ENCODE data around the gene MCF2L.

MCF2L gene

DNA sequence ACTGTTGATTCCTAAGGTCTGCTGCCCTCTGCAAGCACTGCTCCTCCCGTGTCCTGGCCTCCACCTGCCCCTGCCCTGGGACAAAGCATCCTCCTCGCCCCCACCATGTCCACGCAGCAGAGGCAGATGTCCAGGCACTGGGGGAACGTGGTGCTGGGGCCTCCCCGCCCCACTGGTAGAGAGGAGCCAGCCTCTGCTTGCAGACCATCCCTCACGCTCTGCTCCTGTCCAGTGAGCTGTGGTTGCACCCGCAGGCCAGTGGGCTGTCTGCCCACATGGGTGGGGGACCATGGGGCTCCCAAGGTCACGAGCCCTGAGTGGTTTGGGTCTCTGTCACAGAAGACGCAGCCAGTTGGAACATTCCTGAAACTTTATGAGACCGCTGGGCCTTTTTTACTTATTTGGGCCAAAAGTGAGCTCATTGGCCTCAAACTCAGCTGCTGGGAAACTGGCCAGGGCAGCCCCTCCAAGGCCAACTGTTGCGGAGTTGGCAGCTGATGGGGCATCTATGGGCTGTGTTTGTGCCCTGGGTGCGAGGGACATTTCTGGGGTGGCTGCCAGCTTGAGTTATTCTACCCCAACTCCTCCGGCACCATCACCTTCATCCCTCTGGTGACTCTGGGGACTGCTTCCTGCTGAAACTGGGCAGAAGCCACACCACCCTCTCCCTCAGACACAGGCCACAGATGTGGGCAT, 71.7 kb downstream of the MCF2L start:
- Histone ChIP-seq H4K20me1 (ENCODE audit: insufficient read depth, low read length) (no peaks in the 10 kb centered on the region), H3K9ac (ENCODE audit: low read length) (no peak overlapping the region), H3K27me3 (replicated peaks; ENCODE audit: insufficient read depth, low read length) (peaks cover 100% of the 10 kb centered on the region), H3F3A (ENCODE audit: insufficient read depth, low read length) (no peaks in the 10 kb centered on the region), H3K4me1 (ENCODE audit: low read length) (no peaks in the 10 kb centered on the region), H3K9me3 (replicated peaks; ENCODE audit: insufficient read depth, low read length) (no peaks in the 10 kb centered on the region), H2AFZ (ENCODE audit: low read length) (no peak overlapping the region), H3K9me2 (replicated peaks; ENCODE audit: insufficient read depth, low read length) (no peaks in the 10 kb centered on the region), H3K27ac (ENCODE audit: low read length) (no peak overlapping the region), H3K36me3 (replicated peaks; ENCODE audit: insufficient read depth, low read length) (no peaks in the 10 kb centered on the region), H3K4me2 (ENCODE audit: low read depth, low read length) (no peak overlapping the region), H3K4me3 (ENCODE audit: low read length) (no peak overlapping the region), H3K79me2 (ENCODE audit: low read length) (no peaks in the 10 kb centered on the region)
- DNase-seq, result no peak
- no peak for TF ChIP-seq EZH2phosphoT487 (IDR thresholded peaks at IDR 0.05; ENCODE audit: low read length)
- TF ChIP-seq EZH2 (optimal IDR thresholded peaks at IDR 0.05; ENCODE audit: low read depth, low read length), result no peak
- TF ChIP-seq, protein P1, sequence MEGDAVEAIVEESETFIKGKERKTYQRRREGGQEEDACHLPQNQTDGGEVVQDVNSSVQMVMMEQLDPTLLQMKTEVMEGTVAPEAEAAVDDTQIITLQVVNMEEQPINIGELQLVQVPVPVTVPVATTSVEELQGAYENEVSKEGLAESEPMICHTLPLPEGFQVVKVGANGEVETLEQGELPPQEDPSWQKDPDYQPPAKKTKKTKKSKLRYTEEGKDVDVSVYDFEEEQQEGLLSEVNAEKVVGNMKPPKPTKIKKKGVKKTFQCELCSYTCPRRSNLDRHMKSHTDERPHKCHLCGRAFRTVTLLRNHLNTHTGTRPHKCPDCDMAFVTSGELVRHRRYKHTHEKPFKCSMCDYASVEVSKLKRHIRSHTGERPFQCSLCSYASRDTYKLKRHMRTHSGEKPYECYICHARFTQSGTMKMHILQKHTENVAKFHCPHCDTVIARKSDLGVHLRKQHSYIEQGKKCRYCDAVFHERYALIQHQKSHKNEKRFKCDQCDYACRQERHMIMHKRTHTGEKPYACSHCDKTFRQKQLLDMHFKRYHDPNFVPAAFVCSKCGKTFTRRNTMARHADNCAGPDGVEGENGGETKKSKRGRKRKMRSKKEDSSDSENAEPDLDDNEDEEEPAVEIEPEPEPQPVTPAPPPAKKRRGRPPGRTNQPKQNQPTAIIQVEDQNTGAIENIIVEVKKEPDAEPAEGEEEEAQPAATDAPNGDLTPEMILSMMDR (IDR thresholded peaks at IDR 0.05; ENCODE audit: low read length), result no peak

DNA sequence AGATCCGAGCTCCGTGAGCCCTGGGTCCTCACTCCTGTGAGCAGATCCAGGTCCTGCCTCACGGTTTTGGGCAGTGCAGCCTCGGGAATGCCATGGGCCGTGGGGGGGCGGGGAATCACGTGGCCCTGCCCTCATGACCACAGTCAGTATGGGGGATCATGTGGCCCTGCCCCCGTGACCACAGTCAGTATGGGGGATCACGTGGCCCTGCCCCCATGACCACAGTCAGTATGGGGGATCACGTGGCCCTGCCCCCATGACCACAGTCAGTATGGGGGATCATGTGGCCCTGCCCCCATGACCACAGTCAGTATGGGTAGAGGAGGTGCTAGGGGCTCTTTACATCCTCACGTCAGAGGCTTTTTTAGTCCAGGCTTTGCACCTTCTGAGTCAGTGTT, 72.3 kb downstream of the MCF2L start:
- Histone ChIP-seq H2AFZ (ENCODE audit: low read length) (no peak overlapping the region), H3K79me2 (ENCODE audit: low read length) (no peaks in the 10 kb centered on the region), H3K9ac (ENCODE audit: low read length) (no peak overlapping the region), H3K4me1 (ENCODE audit: low read length) (no peaks in the 10 kb centered on the region), H3K27me3 (replicated peaks; ENCODE audit: insufficient read depth, low read length) (peaks cover 100% of the 10 kb centered on the region), H3K36me3 (replicated peaks; ENCODE audit: insufficient read depth, low read length) (no peaks in the 10 kb centered on the region), H3K9me2 (replicated peaks; ENCODE audit: insufficient read depth, low read length) (no peaks in the 10 kb centered on the region), H3K9me3 (replicated peaks; ENCODE audit: insufficient read depth, low read length) (no peaks in the 10 kb centered on the region), H3K4me3 (ENCODE audit: low read length) (no peak overlapping the region), H3F3A (ENCODE audit: insufficient read depth, low read length) (no peaks in the 10 kb centered on the region), H3K27ac (ENCODE audit: low read length) (no peak overlapping the region), H4K20me1 (ENCODE audit: insufficient read depth, low read length) (no peaks in the 10 kb centered on the region), H3K4me2 (ENCODE audit: low read depth, low read length) (no peak overlapping the region)
- TF ChIP-seq, protein P1 (IDR thresholded peaks at IDR 0.05; ENCODE audit: low read length), result no peak
- TF ChIP-seq EZH2phosphoT487 (IDR thresholded peaks at IDR 0.05; ENCODE audit: low read length) (no peak), EZH2 (optimal IDR thresholded peaks at IDR 0.05; ENCODE audit: low read depth, low read length) (no peak)
- no peak for DNase-seq

DNA sequence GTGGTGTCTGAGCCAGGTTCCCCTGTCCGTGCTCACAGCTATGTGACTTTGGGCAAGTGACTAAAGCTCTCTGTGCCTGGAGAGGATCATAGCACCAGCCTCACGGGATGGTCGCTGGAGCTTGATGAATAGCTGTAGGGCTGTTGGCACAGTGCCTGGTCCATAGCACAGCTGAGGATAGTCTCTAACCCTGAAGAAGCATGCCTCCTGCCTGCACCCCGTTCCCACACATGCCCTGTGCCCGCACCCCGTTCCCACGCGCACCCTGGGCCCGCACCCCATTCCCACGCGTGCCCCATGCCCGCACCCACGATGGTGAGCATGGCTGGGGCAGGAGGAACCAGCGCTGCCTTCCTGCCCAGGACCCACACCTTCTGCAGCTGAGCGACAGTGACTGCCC, 72.9 kb downstream of the MCF2L start:
- Histone ChIP-seq H3K79me2 (ENCODE audit: low read length) (no peaks in the 10 kb centered on the region), H3K9me3 (replicated peaks; ENCODE audit: insufficient read depth, low read length) (no peaks in the 10 kb centered on the region), H3K9me2 (replicated peaks; ENCODE audit: insufficient read depth, low read length) (no peaks in the 10 kb centered on the region), H3F3A (ENCODE audit: insufficient read depth, low read length) (no peaks in the 10 kb centered on the region), H3K4me1 (ENCODE audit: low read length) (no peaks in the 10 kb centered on the region), H3K27me3 (replicated peaks; ENCODE audit: insufficient read depth, low read length) (peaks cover 100% of the 10 kb centered on the region), H3K36me3 (replicated peaks; ENCODE audit: insufficient read depth, low read length) (no peaks in the 10 kb centered on the region), H3K4me3 (ENCODE audit: low read length) (no peak overlapping the region), H3K4me2 (ENCODE audit: low read depth, low read length) (no peak overlapping the region), H3K9ac (ENCODE audit: low read length) (no peak overlapping the region), H3K27ac (ENCODE audit: low read length) (no peak overlapping the region), H2AFZ (ENCODE audit: low read length) (no peak overlapping the region), H4K20me1 (ENCODE audit: insufficient read depth, low read length) (no peaks in the 10 kb centered on the region)
- TF ChIP-seq EZH2phosphoT487 (IDR thresholded peaks at IDR 0.05; ENCODE audit: low read length) (no peak), EZH2 (optimal IDR thresholded peaks at IDR 0.05; ENCODE audit: low read depth, low read length) (no peak)
- TF ChIP-seq, protein P1 (IDR thresholded peaks at IDR 0.05; ENCODE audit: low read length), result no peak
- no peak for DNase-seq
